AG04450 (cell line): ENCODE results near the gene SENP1. TPM values are rescaled to one million over a fixed set of nuclear protein-coding genes. Genes with fewer than 3 reads are reported as not detected.
A peak's percentile ranks its signal among the peaks of the same experiment; 100 is the strongest.

Experiments
- CTCF ChIA-PET: fragments of 300-600, 350-600 bp; formaldehyde crosslinking; extraction: SDS; loops from one replicate; lab custom pipeline; 2022; ENCODE audit warnings: antibody characterized with exemption, inconsistent platforms; lab: Charles Lee
- POLR2A ChIA-PET: fragments of 350-600 bp; formaldehyde crosslinking; extraction: SDS; loops from one replicate; lab custom pipeline; 2021; ENCODE audit warnings: antibody characterized with exemption, inconsistent platforms; lab: Yijun Ruan, JAX
- DNase-seq: peaks from one replicate; pipeline ENCODE4 v3.0.0-alpha.2; 2011; ENCODE audit warnings: low read depth, low spot score
- H3K27ac ChIP-seq: one replicate; pipeline ENCODE4 v1.5.1; 2012; ENCODE audit warnings: low read depth, low read length, control low read depth
- H3K27me3 ChIP-seq: one replicate; pipeline ENCODE4 v1.6.0; 2012; ENCODE audit warnings: low read length; ENCODE audit not compliant: control insufficient read depth, insufficient read depth
- H3K4me3 ChIP-seq: 2 replicates; pipeline ENCODE4 v1.5.1; 2011; ENCODE audit warnings: mild to moderate bottlenecking, low read depth, low read length, control low read depth
- H3K9me3 ChIP-seq: 2 replicates; pipeline ENCODE4 v1.5.1; 2012; ENCODE audit warnings: low read length; ENCODE audit not compliant: control insufficient read depth, insufficient read depth
- CTCF ChIP-seq: IDR thresholded peaks from 2 replicates; pipeline ENCODE4 v1.5.1; 2011; ENCODE audit warnings: low read depth, low read length, control low read depth, inconsistent platforms
- polyA minus RNA-seq: library from RNA; depleted of rRNA, polyadenylated mRNA; stranded (reverse); fragments of >200 nt; gene quantifications from 2 replicates; pipeline ENCODE4 v1.2.3, GENCODE V29; 2011; rRNA and poly(A)+ RNA removed
- polyA plus RNA-seq: library from polyadenylated mRNA; depleted of rRNA; stranded (reverse); fragments of >200 nt; gene quantifications from 2 replicates; pipeline ENCODE4 v1.2.3, GENCODE V29; 2011; rRNA removed

The SENP1 gene
- polyA plus RNA-seq, result 23.4 and 26.4 TPM in 2 replicates
- 23.2 and 31.6 TPM in 2 replicates for polyA minus RNA-seq

GRCh38 chr12:48105867-48106680 is at the start of gene SENP1:
Gene SENP1 (minus strand): TSS chr12:48106079. CDS start chr12:48101472, 4,607 bp downstream.
- peaks cover 8% of the 10 kb centered on the region for H3K27me3 ChIP-seq
- CTCF ChIA-PET, result interaction anchor here (1.0 kb wide), 2 partner anchors 11 to 52 kb away, joined by 3 to 4 read pairs; no protein-coding TSS in a partner anchor

GRCh38 chr12:48151103-48151771 is 45.4 kb upstream of the SENP1 start:
- ChIA-PET CTCF (no interaction called here), POLR2A (interaction anchor here (1.0 kb wide), 1 partner anchor 67 kb away, joined by 3 read pairs; no protein-coding TSS in a partner anchor)
- Histone ChIP-seq H3K4me3 (no peak overlapping the region), H3K9me3 (no peaks in the 10 kb centered on the region), H3K27me3 (no peaks in the 10 kb centered on the region), H3K27ac (no peak overlapping the region)
- no peak for TF ChIP-seq CTCF
- DNase-seq, result no peak

More at GRCh38 chr12:48105867-48106680, at the start of gene SENP1:
- H3K27ac ChIP-seq, result peak within 1 kb of the TSS; percentile 96
- no peaks in the 10 kb centered on the region for H3K9me3 ChIP-seq
- peak within 1 kb of the TSS; percentile 57 for H3K4me3 ChIP-seq
- 0 out of 2 replicates have a peak, but pooled peaks have one; percentile 16 for TF ChIP-seq CTCF
- peak; percentile 57 for DNase-seq
- POLR2A ChIA-PET, result interaction anchor here (1.1 to 2.1 kb wide), 4 partner anchors 9 to 51 kb away, joined by 3 to 14 read pairs (median 6); partner anchors contain the start of genes ASB8 and PFKM

- DNase-seq, result no peak
- H3K9me3 ChIP-seq, result no peaks in the 10 kb centered on the region
- H3K27ac ChIP-seq, result no peak overlapping the region
- no peaks in the 10 kb centered on the region for H3K27me3 ChIP-seq
- CTCF ChIA-PET, result interaction anchor here (0.6 to 2.9 kb wide), 2 partner anchors 11 to 62 kb away, joined by 3 to 11 read pairs; partner anchors contain the start of gene ASB8
- POLR2A ChIA-PET, result interaction anchor here (1.3 kb wide), 1 partner anchor 11 kb away, joined by 10 read pairs; no protein-coding TSS in a partner anchor
- H3K4me3 ChIP-seq, result no peak overlapping the region
- TF ChIP-seq CTCF, result no peak
Measured at GRCh38 chr12:48145981-48146380, 40.1 kb upstream of the SENP1 start.

GRCh38 chr12:48143898-48144297 is 38.0 kb upstream of the SENP1 start:
- ChIA-PET POLR2A (no interaction called here), CTCF (interaction anchor here (2.1 to 2.9 kb wide), 2 partner anchors 13 to 21 kb away, joined by 7 to 11 read pairs; partner anchors contain the start of gene ASB8)
- DNase-seq, result no peak
- no peaks in the 10 kb centered on the region for H3K27me3 ChIP-seq
- TF ChIP-seq CTCF, result no peak
- H3K27ac ChIP-seq, result no peak overlapping the region
- no peak overlapping the region for H3K4me3 ChIP-seq
- H3K9me3 ChIP-seq, result no peaks in the 10 kb centered on the region
